Stomach (tissue), 9 donors: ENCODE results near the gene ZNF329. TPM values are rescaled to one million over a fixed set of nuclear protein-coding genes. Genes with fewer than 3 reads are reported as not detected.

Experiments used
- DNase-seq, 2 donors: peaks; one replicate each; pipeline versions ENCODE4 v3.0.0 to v3.0.0-alpha.2; 2013 to 2019
- H3K27ac ChIP-seq, 5 donors: fragments of 200-600 bp in 4 of 5; sonication (generic) in 4 of 5; one replicate each; pipeline ENCODE4 v1.5.1; 2013 to 2019; ENCODE audit warnings: mild to moderate bottlenecking in 1 of 5, moderate library complexity in 1 of 5
- H3K27me3 ChIP-seq, 3 donors: fragments of 200-600 bp; sonication (generic); one replicate each; pipeline ENCODE4 v1.5.1; 2017 to 2019; ENCODE audit warnings: mixed run types in 1 of 3
- H3K36me3 ChIP-seq, 4 donors: fragments of 200-600 bp; sonication (generic); 1 replicate in 3 of 4; 2 replicates in 1 of 4; pipeline ENCODE4 v1.5.1; 2016 to 2019
- H3K4me1 ChIP-seq, 4 donors: fragments of 200-600 bp; sonication (generic); one replicate each; pipeline ENCODE4 v1.5.1; 2016 to 2019
- H3K4me3 ChIP-seq, 4 donors: fragments of 200-600 bp; sonication (generic) in 3 of 4; one replicate each; pipeline ENCODE4 v1.5.1; 2016 to 2019; ENCODE audit warnings: mild to moderate bottlenecking in 1 of 4
- H3K9me3 ChIP-seq, 4 donors: fragments of 200-600 bp; sonication (generic); one replicate each; pipeline ENCODE4 v1.5.1; 2016 to 2019
- CTCF ChIP-seq, 7 experiments: fragments of 450-650 bp in 4 of 7; fragments of 200-600 bp in 3 of 7; sonication (generic) in 3 of 7; IDR thresholded peaks; one replicate each; pipeline ENCODE4 v1.5.1; 2016 to 2019; ENCODE audit warnings: antibody characterized with exemption in 7 of 7, control low read depth in 2 of 7, mild to moderate bottlenecking in 1 of 7
- EP300 ChIP-seq: sonication (generic); formaldehyde crosslinking; IDR thresholded peaks from one replicate; pipeline ENCODE4 v1.6.1; 2017; ENCODE audit warnings: antibody characterized with exemption
- POLR2A ChIP-seq, 4 donors: fragments of 450-650 bp; IDR thresholded peaks; one replicate each; pipeline ENCODE4 v1.6.1; 2016; ENCODE audit warnings: antibody characterized with exemption in 4 of 4, control low read depth in 2 of 4, mild to moderate bottlenecking in 1 of 4, moderate library complexity in 1 of 4
- POLR2AphosphoS5 ChIP-seq, 3 donors: sonication (generic); formaldehyde crosslinking; IDR thresholded peaks; one replicate each; pipeline ENCODE4 v1.6.1; 2016; ENCODE audit warnings: antibody characterized with exemption in 3 of 3
- WGBS, 5 donors: extraction: QIAGEN DNeasy Blood & Tissue Kit in 3 of 5; methylation state at CpG; one replicate each; pipeline versions ENCODE4 v1.1.5 to v1.1.7; 2013 to 2018; 5-methylcytosine and 5-hydroxymethylcytosine counted together
- intact Hi-C: fragments of 100-400 bp; cut with DNase I; formaldehyde crosslinking; loops from one replicate; pipeline ENCODE4 v1.15.1; 2023; ENCODE audit warnings: low total_unique reads
- polyA plus RNA-seq, 3 donors: library from polyadenylated mRNA; stranded (reverse); fragments of 200-250 nt; gene quantifications; one replicate each; pipeline ENCODE4 v1.2.3, GENCODE V29; 2013
- total RNA-seq, 5 donors: library from RNA; depleted of rRNA; stranded (reverse); fragments of >200 nt; gene quantifications; one replicate each; pipeline versions ENCODE4 v1.1.0 to v1.2.3, GENCODE V29; 2014 to 2016
- donor health status: healthy with polysubstance abuse.
- donor health status: Bipolar disorder and iron deficiency.
- donor health status: healthy.

ZNF329 gene
- total and polyA plus RNA-seq, 8 donors, result 0.58 to 18.2 (median 4.2) TPM

- DNase-seq, result no peak
- H3K4me1 ChIP-seq, result peaks cover 0 to 21% (median 20%) of the 10 kb centered on the region in 4 donors
- intact Hi-C loops, result no loop called here
- H3K27me3 ChIP-seq, result no peaks in the 10 kb centered on the region
- no peak overlapping the region for H3K4me3 ChIP-seq
- peaks cover 5 to 73% (median 52%) of the 10 kb centered on the region in 4 donors for H3K9me3 ChIP-seq
- TF ChIP-seq CTCF (IDR thresholded peaks at IDR 0.05) (no peak), EP300 (no peak), POLR2AphosphoS5 (IDR thresholded peaks at IDR 0.05) (no peak), POLR2A (IDR thresholded peaks at IDR 0.05) (no peak)
- peaks cover 0 to 61% (median 20%) of the 10 kb centered on the region in 4 donors for H3K36me3 ChIP-seq
- no peak overlapping the region for H3K27ac ChIP-seq
- WGBS, 5 donors, result 95 to 99% (median 98%) methylated on average over 8 to 10 of the region's 10 CpGs
Observed at GRCh38 chr19:58095328-58095727, 55.3 kb downstream of the ZNF329 start.

GRCh38 chr19:58093071-58093470 lies 57.5 kb downstream of the ZNF329 start:
- Histone ChIP-seq H3K4me1 (peaks cover 0 to 19% (median 16%) of the 10 kb centered on the region in 4 donors), H3K36me3 (peaks cover under 1 to 79% (median 32%) of the 10 kb centered on the region in 4 donors), H3K4me3 (no peak overlapping the region), H3K9me3 (peaks cover 10 to 88% (median 68%) of the 10 kb centered on the region in 4 donors), H3K27me3 (no peaks in the 10 kb centered on the region), H3K27ac (no peak overlapping the region)
- intact Hi-C loops, result no loop called here
- no peak for DNase-seq
- WGBS, 5 donors, result 91 to 98% (median 97%) methylated on average over 7 of the region's 7 CpGs
- no peak for TF ChIP-seq CTCF (IDR thresholded peaks at IDR 0.05)
- no peak for TF ChIP-seq POLR2AphosphoS5 (IDR thresholded peaks at IDR 0.05)

GRCh38 chr19:58091251-58091995 lies 59.2 kb downstream of the ZNF329 start:
- H3K4me3 ChIP-seq, result no peak overlapping the region
- intact Hi-C loops, result no loop called here
- TF ChIP-seq CTCF (IDR thresholded peaks at IDR 0.05) (no peak), POLR2AphosphoS5 (IDR thresholded peaks at IDR 0.05) (no peak), EP300 (no peak), POLR2A (IDR thresholded peaks at IDR 0.05) (no peak)
- H3K36me3 ChIP-seq, result peaks cover 5 to 93% (median 46%) of the 10 kb centered on the region in 4 donors
- DNase-seq, result no peak
- H3K27ac ChIP-seq, result no peak overlapping the region
- WGBS, 5 donors, result 76 to 87% (median 84%) methylated on average over 10 to 11 of the region's 11 CpGs
- peaks cover 0 to 4% (median 4%) of the 10 kb centered on the region in 4 donors for H3K4me1 ChIP-seq
- no peaks in the 10 kb centered on the region for H3K27me3 ChIP-seq
- H3K9me3 ChIP-seq, result peaks cover 10 to 96% (median 82%) of the 10 kb centered on the region in 4 donors

- intact Hi-C loops, result no loop called here
- peaks cover 18 to 96% (median 87%) of the 10 kb centered on the region in 4 donors for H3K9me3 ChIP-seq
- H3K27me3 ChIP-seq, result no peaks in the 10 kb centered on the region
- no peak for DNase-seq
- H3K4me3 ChIP-seq, result no peak overlapping the region
- no peak overlapping the region for H3K27ac ChIP-seq
- peaks cover 19 to 93% (median 54%) of the 10 kb centered on the region in 4 donors for H3K36me3 ChIP-seq
- 86 to 97% (median 94%) methylated on average over 12 to 16 of the region's 16 CpGs for WGBS, 5 donors
- TF ChIP-seq CTCF (IDR thresholded peaks at IDR 0.05) (no peak), POLR2A (IDR thresholded peaks at IDR 0.05) (no peak), EP300 (no peak), POLR2AphosphoS5 (IDR thresholded peaks at IDR 0.05) (no peak)
- no peaks in the 10 kb centered on the region for H3K4me1 ChIP-seq
Observed at GRCh38 chr19:58089846-58090245, 60.7 kb downstream of the ZNF329 start.
